Non-pigmented ciliary epithelial cell (primary cell): ENCODE data around the gene DCST2.
"Not testable (repeated sequence)": the region's sequence is repeated elsewhere in the genome, so short reads cannot be mapped to it uniquely, and the experiment has no call there.

ENCODE experiments used
- DNase-seq: peaks from one replicate; pipeline ENCODE4 v3.0.0-alpha.2; 2010; ENCODE audit warnings: low read depth

Gene DCST2

GRCh38 chr1:154998818-154999570 lies 34.6 kb downstream of the DCST2 start:
- no peak for DNase-seq

- no peak for DNase-seq
Observed at GRCh38 chr1:154998201-154998780, 35.3 kb downstream of the DCST2 start.

GRCh38 chr1:154996966-154997701 lies 36.4 kb downstream of the DCST2 start:
- no peak for DNase-seq

GRCh38 chr1:154995301-154995983 lies 38.1 kb downstream of the DCST2 start:
- not testable (repeated sequence) for DNase-seq

GRCh38 chr1:154994591-154994990 lies 39.0 kb downstream of the DCST2 start:
- DNase-seq, result no peak

- no peak for DNase-seq
Observed at GRCh38 chr1:154994269-154994587, 39.4 kb downstream of the DCST2 start.

- DNase-seq, result no peak
Observed at GRCh38 chr1:154993572-154994268, 39.9 kb downstream of the DCST2 start, which contains the start of gene LENEP. Gene LENEP, plus strand, starts transcription at chr1:154993586. Its CDS starts 22 bp downstream, at chr1:154993608.

- no peak for DNase-seq
Observed at GRCh38 chr1:154992721-154993571, 40.6 kb downstream of the DCST2 start.

- DNase-seq, result no peak
Observed at GRCh38 chr1:154990276-154990675, 43.3 kb downstream of the DCST2 start.

- DNase-seq, result no peak
Observed at GRCh38 chr1:154989195-154989860, 44.3 kb downstream of the DCST2 start.

GRCh38 chr1:154988058-154988954 lies 45.3 kb downstream of the DCST2 start:
- DNase-seq, result no peak

GRCh38 chr1:154987326-154987725 lies 46.3 kb downstream of the DCST2 start:
- DNase-seq, result no peak

GRCh38 chr1:154986736-154987135 lies 46.8 kb downstream of the DCST2 start:
- not testable (repeated sequence) for DNase-seq

- DNase-seq, result no peak
Observed at GRCh38 chr1:154983776-154984466, 49.7 kb downstream of the DCST2 start.

GRCh38 chr1:154982897-154983648 lies 50.5 kb downstream of the DCST2 start, which contains the start of gene FLAD1:
Gene FLAD1, plus strand, starts transcription at chr1:154983344. Its CDS starts 351 bp downstream, at chr1:154983695.
- DNase-seq, result peak; percentile 99

GRCh38 chr1:154982341-154982740 lies 51.2 kb downstream of the DCST2 start:
- DNase-seq, result no peak

- no peak for DNase-seq
Observed at GRCh38 chr1:154978360-154978759, 55.2 kb downstream of the DCST2 start.

GRCh38 chr1:154977762-154978161 lies 55.8 kb downstream of the DCST2 start:
- not testable (repeated sequence) for DNase-seq
